ENCODE measurements around the gene CGNL1.

CGNL1 gene

GRCh38 chr15:57509126-57509525 is 132.8 kb downstream of the CGNL1 start:
- Histone ChIP-seq H2AFZ (ENCODE audit: low read length) (no peak overlapping the region), H3K9ac (ENCODE audit: low read depth, low read length, poor library complexity, severe bottlenecking) (no peak overlapping the region), H4K20me1 (ENCODE audit: insufficient read depth, low read length, poor library complexity, severe bottlenecking) (no peaks in the 10 kb centered on the region)

GRCh38 chr15:57509965-57510364 is 133.7 kb downstream of the CGNL1 start:
- Histone ChIP-seq H3K4me3 (ENCODE audit: low read length, poor library complexity, severe bottlenecking) (no peak overlapping the region), H3K9ac (ENCODE audit: low read depth, low read length, poor library complexity, severe bottlenecking) (no peak overlapping the region), H3K36me3 (ENCODE audit: insufficient read depth, low read length) (no peaks in the 10 kb centered on the region), H3K4me2 (ENCODE audit: low read depth, low read length, poor library complexity, severe bottlenecking) (no peak overlapping the region), H3K4me1 (ENCODE audit: insufficient read depth, low read length, poor library complexity, severe bottlenecking) (no peaks in the 10 kb centered on the region), H3F3A (ENCODE audit: low read depth) (no peaks in the 10 kb centered on the region), H3K27me3 (ENCODE audit: insufficient read depth, low read length, poor library complexity, severe bottlenecking) (no peaks in the 10 kb centered on the region), H3K9me2 (replicated peaks; ENCODE audit: low read depth, low read length) (no peaks in the 10 kb centered on the region), H3K79me2 (ENCODE audit: insufficient read depth, low read length) (no peaks in the 10 kb centered on the region), H3K9me3 (ENCODE audit: insufficient read depth, low read depth, low read length) (no peaks in the 10 kb centered on the region), H4K20me1 (ENCODE audit: insufficient read depth, low read length, poor library complexity, severe bottlenecking) (no peaks in the 10 kb centered on the region), H2AFZ (ENCODE audit: low read length) (no peak overlapping the region)
- TF ChIP-seq CTCF (conservative IDR thresholded peaks at IDR 0.05; ENCODE audit: low read length) (no peak), EZH2phosphoT487 (IDR thresholded peaks at IDR 0.05; ENCODE audit: borderline replicate concordance) (no peak)

More at GRCh38 chr15:57509126-57509525, 132.8 kb downstream of the CGNL1 start:
- H3K27me3 ChIP-seq (ENCODE audit: insufficient read depth, low read length, poor library complexity, severe bottlenecking) = no peaks in the 10 kb centered on the region
- no peaks in the 10 kb centered on the region for H3K9me2 ChIP-seq (replicated peaks; ENCODE audit: low read depth, low read length)
- H3K4me1 ChIP-seq (ENCODE audit: insufficient read depth, low read length, poor library complexity, severe bottlenecking) = no peaks in the 10 kb centered on the region
- no peaks in the 10 kb centered on the region for H3F3A ChIP-seq (ENCODE audit: low read depth)
- H3K9me3 ChIP-seq (ENCODE audit: insufficient read depth, low read depth, low read length) = no peaks in the 10 kb centered on the region
- no peak overlapping the region for H3K4me2 ChIP-seq (ENCODE audit: low read depth, low read length, poor library complexity, severe bottlenecking)
- no peaks in the 10 kb centered on the region for H3K79me2 ChIP-seq (ENCODE audit: insufficient read depth, low read length)
- no peak for TF ChIP-seq CTCF (conservative IDR thresholded peaks at IDR 0.05; ENCODE audit: low read length)
- no peak for TF ChIP-seq EZH2phosphoT487 (IDR thresholded peaks at IDR 0.05; ENCODE audit: borderline replicate concordance)
- H3K36me3 ChIP-seq (ENCODE audit: insufficient read depth, low read length) = no peaks in the 10 kb centered on the region
- no peak overlapping the region for H3K4me3 ChIP-seq (ENCODE audit: low read length, poor library complexity, severe bottlenecking)

- Histone ChIP-seq H3K4me2 (ENCODE audit: low read depth, low read length, poor library complexity, severe bottlenecking) (no peak overlapping the region), H3K27me3 (ENCODE audit: insufficient read depth, low read length, poor library complexity, severe bottlenecking) (no peaks in the 10 kb centered on the region), H3K4me1 (ENCODE audit: insufficient read depth, low read length, poor library complexity, severe bottlenecking) (no peaks in the 10 kb centered on the region), H3K9me2 (replicated peaks; ENCODE audit: low read depth, low read length) (no peaks in the 10 kb centered on the region), H3K4me3 (ENCODE audit: low read length, poor library complexity, severe bottlenecking) (no peak overlapping the region), H3K9me3 (ENCODE audit: insufficient read depth, low read depth, low read length) (no peaks in the 10 kb centered on the region), H4K20me1 (ENCODE audit: insufficient read depth, low read length, poor library complexity, severe bottlenecking) (no peaks in the 10 kb centered on the region), H3K79me2 (ENCODE audit: insufficient read depth, low read length) (no peaks in the 10 kb centered on the region), H3K9ac (ENCODE audit: low read depth, low read length, poor library complexity, severe bottlenecking) (no peak overlapping the region), H3K36me3 (ENCODE audit: insufficient read depth, low read length) (no peaks in the 10 kb centered on the region), H3F3A (ENCODE audit: low read depth) (no peaks in the 10 kb centered on the region), H2AFZ (ENCODE audit: low read length) (no peak overlapping the region)
- TF ChIP-seq CTCF (conservative IDR thresholded peaks at IDR 0.05; ENCODE audit: low read length) (no peak), EZH2phosphoT487 (IDR thresholded peaks at IDR 0.05; ENCODE audit: borderline replicate concordance) (no peak)
These were observed 134.3 kb downstream of the CGNL1 start for GRCh38 chr15:57510647-57511046.

Data from Loucy (cell line).